Right lobe of liver (tissue), 4 donors: ENCODE results near the gene ZNF574.

Experiments used
- CTCF ChIP-seq, 4 donors: fragments of 200-600 bp in 3 of 4; fragments of 450-650 bp in 1 of 4; IDR thresholded peaks; one replicate each; pipeline versions ENCODE4 v1.5.1 to v1.8.0; 2016 to 2022; ENCODE audit warnings: antibody characterized with exemption in 4 of 4, mild to moderate bottlenecking in 2 of 4
- POLR2A ChIP-seq: fragments of 450-650 bp; IDR thresholded peaks from one replicate; pipeline ENCODE4 v1.6.1; 2017; ENCODE audit warnings: antibody characterized with exemption, mild to moderate bottlenecking
- donor health status: DM: no; HTN: no; CAD: no.
- donor health status: DM: no; HTN: no; CAD: no.
- donor health status: DM: no; HTN: yes; CAD: no.

DNA sequence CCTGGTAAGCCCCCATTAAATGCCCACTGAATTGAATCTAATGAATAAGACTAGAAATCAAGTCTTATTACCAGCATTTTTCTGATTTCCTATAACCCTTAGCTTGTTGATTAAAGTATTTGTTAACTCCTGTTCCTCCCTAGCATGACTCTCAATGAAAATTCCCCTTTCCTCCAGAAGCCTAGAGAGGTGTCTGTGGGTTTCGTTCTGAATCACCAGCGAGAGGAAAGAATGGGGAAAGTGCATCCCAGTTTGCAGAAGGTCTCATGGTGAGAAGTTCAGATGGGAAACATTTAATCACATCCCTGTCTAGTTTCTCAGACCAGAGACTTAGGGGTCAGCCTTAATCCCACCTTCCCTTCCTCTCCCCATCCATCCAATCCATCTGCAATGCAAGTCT is 29.4 kb downstream of the ZNF574 start:
- no peak for TF ChIP-seq CTCF (IDR thresholded peaks at IDR 0.05)
- TF ChIP-seq POLR2A = no peak
